GM18951 (cell line): ENCODE results near the gene FRMD4A.
A peak's percentile ranks its signal among the peaks of the same experiment; 100 is the strongest.

Experiments used
- POLR2A ChIP-seq: IDR thresholded peaks from 4 replicates; pipeline ENCODE4 v1.6.1; 2011; ENCODE audit warnings: mild to moderate bottlenecking; ENCODE audit not compliant: insufficient read length, insufficient read depth; ENCODE audit errors: extremely low read depth
- in situ Hi-C: fragments of 300-500 bp; cut with MboI; formaldehyde crosslinking; loops from one replicate; pipeline ENCODE4 v1.12.0; 2022; ENCODE audit warnings: low sequenced_read_pairs, mixed read lengths, inconsistent platforms; ENCODE audit not compliant: unreplicated experiment

FRMD4A gene

GRCh38 chr10:13695588-13695987, 635.1 kb downstream of the FRMD4A start:
- no peak for TF ChIP-seq POLR2A
- in situ Hi-C loops: no loop called here

- in situ Hi-C loops: no loop called here
- peak; percentile 31 for TF ChIP-seq POLR2A
These were observed 636.7 kb downstream of the FRMD4A start for GRCh38 chr10:13693783-13694700.

- in situ Hi-C loops: no loop called here
- no peak for TF ChIP-seq POLR2A
These were observed 640.4 kb downstream of the FRMD4A start for GRCh38 chr10:13690281-13690825.

- TF ChIP-seq POLR2A: no peak
- in situ Hi-C loops: no loop called here
These were observed 644.4 kb downstream of the FRMD4A start for GRCh38 chr10:13686331-13686752.

- in situ Hi-C loops: no loop called here
- TF ChIP-seq POLR2A: no peak
These were observed 644.8 kb downstream of the FRMD4A start for GRCh38 chr10:13685885-13686284.

- no peak for TF ChIP-seq POLR2A
- in situ Hi-C loops: no loop called here
These were observed 645.8 kb downstream of the FRMD4A start for GRCh38 chr10:13684806-13685482.

- in situ Hi-C loops: no loop called here
- TF ChIP-seq POLR2A: no peak
These were observed 646.4 kb downstream of the FRMD4A start for GRCh38 chr10:13684252-13684791.

- no peak for TF ChIP-seq POLR2A
- in situ Hi-C loops: no loop called here
These were observed 647.7 kb downstream of the FRMD4A start for GRCh38 chr10:13683017-13683416.

- TF ChIP-seq POLR2A: no peak
- in situ Hi-C loops: no loop called here
These were observed 648.8 kb downstream of the FRMD4A start for GRCh38 chr10:13681960-13682359.

GRCh38 chr10:13681528-13681927, 649.2 kb downstream of the FRMD4A start:
- TF ChIP-seq POLR2A: no peak
- in situ Hi-C loops: no loop called here

- no peak for TF ChIP-seq POLR2A
These were observed 649.6 kb downstream of the FRMD4A start for GRCh38 chr10:13681095-13681494.

GRCh38 chr10:13678101-13678843, 652.5 kb downstream of the FRMD4A start:
- TF ChIP-seq POLR2A: no peak
- in situ Hi-C loops: no loop called here

More at GRCh38 chr10:13681095-13681494, 649.6 kb downstream of the FRMD4A start:
- in situ Hi-C loops: no loop called here
